PFSK-1 (cell line): ENCODE results near the gene FAM234A.

Experiments used
- TAF1 ChIP-seq: IDR thresholded peaks from 2 replicates; pipeline ENCODE4 v1.6.1; 2012; ENCODE audit warnings: low read length, control low read depth, borderline replicate concordance; ENCODE audit not compliant: insufficient read depth
- TF ChIP-seq, protein P1 (sequence below), 2 experiments: IDR thresholded peaks; 2 replicates each; pipeline versions ENCODE4 v1.6.1 to v1.8.0; 2011 to 2012; ENCODE audit warnings: low read depth in 2 of 2, low read length in 2 of 2, control low read depth in 1 of 2, inconsistent platforms in 1 of 2, mild to moderate bottlenecking in 1 of 2, moderate library complexity in 1 of 2; ENCODE audit not compliant: insufficient read depth in 1 of 2

DNA sequence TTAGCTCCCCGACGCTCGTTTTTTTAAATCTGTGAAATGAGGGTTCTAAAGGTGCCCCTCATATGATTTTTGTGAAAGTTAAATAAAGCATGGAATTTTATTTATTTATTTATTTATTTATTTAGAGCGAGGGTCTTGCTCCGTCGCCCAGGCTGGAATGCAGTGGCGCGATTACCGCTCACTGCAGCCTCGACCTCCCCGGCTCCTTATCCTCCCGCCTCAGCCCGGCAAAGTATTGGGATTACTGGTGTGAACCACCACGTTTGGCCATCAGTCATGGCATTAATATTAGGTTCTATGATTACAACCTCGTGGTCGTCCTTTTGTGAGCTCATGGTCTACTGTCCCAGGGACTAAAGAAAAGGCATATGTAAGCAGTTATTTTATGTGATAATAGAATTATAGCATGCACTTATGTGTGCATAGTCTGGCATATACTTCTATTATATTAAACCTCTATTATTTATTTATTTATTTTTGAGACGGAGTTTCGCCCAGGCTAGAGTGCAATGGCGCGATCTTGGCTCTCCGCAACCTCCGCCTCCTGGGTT is 4.8 kb upstream of the FAM234A start:
- TF ChIP-seq, protein P1, sequence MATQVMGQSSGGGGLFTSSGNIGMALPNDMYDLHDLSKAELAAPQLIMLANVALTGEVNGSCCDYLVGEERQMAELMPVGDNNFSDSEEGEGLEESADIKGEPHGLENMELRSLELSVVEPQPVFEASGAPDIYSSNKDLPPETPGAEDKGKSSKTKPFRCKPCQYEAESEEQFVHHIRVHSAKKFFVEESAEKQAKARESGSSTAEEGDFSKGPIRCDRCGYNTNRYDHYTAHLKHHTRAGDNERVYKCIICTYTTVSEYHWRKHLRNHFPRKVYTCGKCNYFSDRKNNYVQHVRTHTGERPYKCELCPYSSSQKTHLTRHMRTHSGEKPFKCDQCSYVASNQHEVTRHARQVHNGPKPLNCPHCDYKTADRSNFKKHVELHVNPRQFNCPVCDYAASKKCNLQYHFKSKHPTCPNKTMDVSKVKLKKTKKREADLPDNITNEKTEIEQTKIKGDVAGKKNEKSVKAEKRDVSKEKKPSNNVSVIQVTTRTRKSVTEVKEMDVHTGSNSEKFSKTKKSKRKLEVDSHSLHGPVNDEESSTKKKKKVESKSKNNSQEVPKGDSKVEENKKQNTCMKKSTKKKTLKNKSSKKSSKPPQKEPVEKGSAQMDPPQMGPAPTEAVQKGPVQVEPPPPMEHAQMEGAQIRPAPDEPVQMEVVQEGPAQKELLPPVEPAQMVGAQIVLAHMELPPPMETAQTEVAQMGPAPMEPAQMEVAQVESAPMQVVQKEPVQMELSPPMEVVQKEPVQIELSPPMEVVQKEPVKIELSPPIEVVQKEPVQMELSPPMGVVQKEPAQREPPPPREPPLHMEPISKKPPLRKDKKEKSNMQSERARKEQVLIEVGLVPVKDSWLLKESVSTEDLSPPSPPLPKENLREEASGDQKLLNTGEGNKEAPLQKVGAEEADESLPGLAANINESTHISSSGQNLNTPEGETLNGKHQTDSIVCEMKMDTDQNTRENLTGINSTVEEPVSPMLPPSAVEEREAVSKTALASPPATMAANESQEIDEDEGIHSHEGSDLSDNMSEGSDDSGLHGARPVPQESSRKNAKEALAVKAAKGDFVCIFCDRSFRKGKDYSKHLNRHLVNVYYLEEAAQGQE (IDR thresholded peaks at IDR 0.05; ENCODE audit: insufficient read depth in 1 of 2, low read depth in 2 of 2, low read length in 2 of 2) = no peak
- no peak for TF ChIP-seq TAF1
